Hepatocyte (in vitro differentiated cells): ENCODE data around the gene ALPI.

Source experiments
- CTCF ChIP-seq: fragments of 200-600 bp; sonication (generic); IDR thresholded peaks from 2 replicates; pipeline ENCODE4 v1.5.1; 2016; ENCODE audit warnings: antibody characterized with exemption, mild to moderate bottlenecking; ENCODE audit not compliant: poor library complexity
- EZH2 ChIP-seq: fragments of 200-600 bp; sonication (generic); IDR thresholded peaks from 2 replicates; pipeline ENCODE4 v1.6.1; 2016; ENCODE audit warnings: antibody characterized with exemption, mild to moderate bottlenecking, borderline replicate concordance
- EZH2phosphoT487 ChIP-seq: fragments of 200-600 bp; sonication (generic); IDR thresholded peaks from one replicate; pipeline ENCODE4 v1.6.1; 2018; ENCODE audit warnings: antibody characterized with exemption, mild to moderate bottlenecking, low read depth, moderate library complexity; ENCODE audit not compliant: unreplicated experiment, severe bottlenecking

DNA sequence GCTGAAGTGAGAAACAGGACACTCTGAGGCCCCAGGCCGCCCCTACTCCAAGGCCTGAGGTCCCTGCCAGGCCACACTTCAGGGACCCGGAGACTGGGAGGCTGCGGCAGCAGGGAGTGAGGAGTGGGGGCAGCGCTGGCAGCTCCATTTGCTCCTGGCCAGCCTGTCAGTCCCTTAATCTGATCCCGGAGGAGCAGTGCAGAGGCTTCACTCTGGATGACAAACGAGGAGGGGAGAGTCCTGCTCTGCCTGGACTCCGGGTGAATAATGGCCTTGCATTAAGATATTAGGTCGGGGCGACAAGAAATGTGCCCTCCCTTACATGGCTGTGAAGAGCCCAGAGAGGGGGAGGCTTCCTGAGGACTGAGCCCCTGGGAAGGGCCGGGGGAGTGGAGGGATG is 49.9 kb downstream of the ALPI start:
- no peak for TF ChIP-seq CTCF
- TF ChIP-seq EZH2phosphoT487: no peak
- TF ChIP-seq EZH2: no peak
